K562 (cell line): ENCODE data around the gene MMD2. TPM values are rescaled to one million over a fixed set of nuclear protein-coding genes. Genes with fewer than 3 reads are reported as not detected.

Source experiments
- DACH1 ChIP-seq: fragments of 450-650 bp; IDR thresholded peaks from 2 replicates; pipeline ENCODE4 v1.6.1; 2018; ENCODE audit not compliant: partially characterized antibody
- HIVEP1 ChIP-seq: fragments of 250-450 bp; sonication (Bioruptor Pico); IDR thresholded peaks from 2 replicates; pipeline ENCODE4 v1.4.0; 2020; ENCODE audit warnings: mild to moderate bottlenecking
- MTA2 ChIP-seq: fragments of 450-650 bp; IDR thresholded peaks from 2 replicates; pipeline ENCODE4 v1.6.1; 2016; ENCODE audit warnings: low read depth
- PHB ChIP-seq: fragments of 250-450 bp; sonication (Bioruptor Pico); IDR thresholded peaks from 2 replicates; pipeline ENCODE4 v1.5.0; 2021
- SPI1 ChIP-seq: IDR thresholded peaks from 2 replicates; pipeline ENCODE4 v1.6.1; 2011; ENCODE audit warnings: low read depth, low read length, control low read depth, borderline replicate concordance
- TCF7 ChIP-seq: sonication (generic); IDR thresholded peaks from 2 replicates; pipeline ENCODE4 v1.6.1; 2016; ENCODE audit warnings: antibody characterized with exemption, borderline replicate concordance
- ZFP36 ChIP-seq: fragments of 150-350 bp; IDR thresholded peaks from 2 replicates; pipeline ENCODE4 v1.6.1; 2018; ENCODE audit warnings: low read length, low read depth; ENCODE audit not compliant: partially characterized antibody
- ZNF232 ChIP-seq: sonication (generic); formaldehyde crosslinking; IDR thresholded peaks from 2 replicates; pipeline ENCODE4 v1.8.0; 2022; ENCODE audit warnings: mild to moderate bottlenecking, missing genetic modification reagents
- ZNF274 ChIP-seq: IDR thresholded peaks from 2 replicates; pipeline ENCODE4 v1.6.1; 2011; ENCODE audit warnings: low read depth, mild to moderate bottlenecking, low read length, moderate library complexity, borderline replicate concordance
- ZNF644 ChIP-seq: fragments of 200-800 bp; sonication (Bioruptor generic); IDR thresholded peaks from 2 replicates; pipeline ENCODE4 v1.6.1; 2016; ENCODE audit warnings: low read depth, missing genetic modification characterization, missing compliant biosample characterization
- ZNF785 ChIP-seq: fragments of 250-450 bp; sonication (Bioruptor Pico); IDR thresholded peaks from 2 replicates; pipeline ENCODE4 v1.4.0; 2020; ENCODE audit warnings: mild to moderate bottlenecking
- ZNF79 ChIP-seq: fragments of 250-450 bp; sonication (Bioruptor Pico); IDR thresholded peaks from 2 replicates; pipeline ENCODE4 v1.4.0; 2020; ENCODE audit warnings: low read depth, mild to moderate bottlenecking, moderate library complexity
- polyA plus RNA-seq, 8 experiments: library from polyadenylated mRNA; depleted of rRNA in 4 of 8; stranded (reverse) in 5 of 8; unstranded in 3 of 8; fragments of >200 nt; fragmentation: Nextera tagmentation in 2 of 8; fragmentation: Illumina TruSeq in 1 of 8; extraction: Ambion mirVana in 2 of 8; extraction: Trizol in 1 of 8; gene quantifications; 2 replicates each; pipeline versions ENCODE4 v1.2.1 to v1.2.3, GENCODE V29; 2011 to 2014; ENCODE audit warnings: inconsistent platforms in 1 of 8, missing spikeins in 1 of 8
- total RNA-seq, 7 experiments: library from RNA; depleted of rRNA in 6 of 7; stranded (reverse); fragments of >200 nt in 6 of 7; fragmentation: Illumina TruSeq in 2 of 7; extraction: Trizol in 2 of 7; gene quantifications; 2 replicates each; pipeline versions ENCODE4 v1.2.1 to v1.2.3, GENCODE V29; 2011 to 2021; ENCODE audit warnings: low replicate concordance in 1 of 7
- TF ChIP-seq, protein P1 (sequence below), 2 experiments: fragments of 450-650 bp; IDR thresholded peaks; 2 replicates each; pipeline ENCODE4 v1.6.1; 2018; ENCODE audit warnings: mild to moderate bottlenecking in 2 of 2, low read depth in 1 of 2; ENCODE audit not compliant: partially characterized antibody in 2 of 2
- TF ChIP-seq, protein P2 (sequence below): fragments of 250-450 bp; sonication (Bioruptor Pico); IDR thresholded peaks from 2 replicates; pipeline ENCODE4 v1.8.0; 2021; ENCODE audit warnings: borderline replicate concordance, mild to moderate bottlenecking, moderate library complexity; ENCODE audit not compliant: poor library complexity, severe bottlenecking
- TF ChIP-seq, protein P3 (sequence below): sonication (generic); formaldehyde crosslinking; IDR thresholded peaks from 2 replicates; pipeline ENCODE4 v1.8.0; 2022; ENCODE audit warnings: missing genetic modification reagents, mild to moderate bottlenecking, borderline replicate concordance
- TF ChIP-seq, protein P4 (sequence below): sonication (generic); formaldehyde crosslinking; IDR thresholded peaks from 2 replicates; pipeline ENCODE4 v1.8.0; 2022; ENCODE audit warnings: mild to moderate bottlenecking, missing genetic modification reagents, borderline replicate concordance
- TF ChIP-seq, protein P5 (sequence below): fragments of 450-650 bp; IDR thresholded peaks from 2 replicates; pipeline ENCODE4 v1.6.1; 2016; ENCODE audit warnings: borderline replicate concordance

Gene MMD2
- total and polyA plus RNA-seq, 9 of the 15 experiments (the other 6 are each of a cell fraction or from before 2014, with no cell fraction given): not detected

DNA sequence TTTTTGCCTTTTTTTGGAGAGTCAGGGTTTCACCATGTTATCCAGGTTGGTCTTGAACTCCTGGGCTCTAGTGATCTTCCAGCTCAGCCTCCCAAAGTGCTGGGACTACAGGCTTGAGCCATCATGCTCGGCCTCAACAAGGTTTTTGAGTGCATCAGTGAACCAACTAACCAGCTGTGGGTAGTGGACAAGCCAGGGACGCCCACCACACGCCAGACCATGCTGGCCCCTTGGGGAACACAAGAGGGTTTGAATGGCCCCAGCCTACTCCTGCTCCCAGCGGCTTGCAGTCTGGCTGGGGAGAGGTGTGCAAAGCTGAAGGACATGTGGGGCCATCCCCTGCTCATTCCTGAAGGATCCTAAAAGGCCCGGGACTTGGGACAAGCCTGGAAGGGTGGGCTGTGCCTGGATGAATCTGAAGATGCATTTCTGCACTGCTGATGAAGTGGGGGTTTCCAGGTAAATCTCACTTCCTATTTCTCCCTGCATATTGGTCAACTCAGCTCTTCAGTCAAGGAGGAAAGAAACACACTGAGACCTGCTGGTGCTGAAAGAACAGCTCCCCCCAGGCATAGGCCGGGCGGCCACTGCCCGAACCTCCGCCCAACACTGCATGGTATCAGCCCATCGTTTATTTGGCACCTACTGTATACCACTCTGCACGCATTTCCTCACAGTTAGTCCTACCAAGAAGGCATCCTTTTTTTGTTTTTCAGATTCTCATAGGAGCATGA, 6.9 kb downstream of the MMD2 start (continued):
- TF ChIP-seq, protein P1, sequence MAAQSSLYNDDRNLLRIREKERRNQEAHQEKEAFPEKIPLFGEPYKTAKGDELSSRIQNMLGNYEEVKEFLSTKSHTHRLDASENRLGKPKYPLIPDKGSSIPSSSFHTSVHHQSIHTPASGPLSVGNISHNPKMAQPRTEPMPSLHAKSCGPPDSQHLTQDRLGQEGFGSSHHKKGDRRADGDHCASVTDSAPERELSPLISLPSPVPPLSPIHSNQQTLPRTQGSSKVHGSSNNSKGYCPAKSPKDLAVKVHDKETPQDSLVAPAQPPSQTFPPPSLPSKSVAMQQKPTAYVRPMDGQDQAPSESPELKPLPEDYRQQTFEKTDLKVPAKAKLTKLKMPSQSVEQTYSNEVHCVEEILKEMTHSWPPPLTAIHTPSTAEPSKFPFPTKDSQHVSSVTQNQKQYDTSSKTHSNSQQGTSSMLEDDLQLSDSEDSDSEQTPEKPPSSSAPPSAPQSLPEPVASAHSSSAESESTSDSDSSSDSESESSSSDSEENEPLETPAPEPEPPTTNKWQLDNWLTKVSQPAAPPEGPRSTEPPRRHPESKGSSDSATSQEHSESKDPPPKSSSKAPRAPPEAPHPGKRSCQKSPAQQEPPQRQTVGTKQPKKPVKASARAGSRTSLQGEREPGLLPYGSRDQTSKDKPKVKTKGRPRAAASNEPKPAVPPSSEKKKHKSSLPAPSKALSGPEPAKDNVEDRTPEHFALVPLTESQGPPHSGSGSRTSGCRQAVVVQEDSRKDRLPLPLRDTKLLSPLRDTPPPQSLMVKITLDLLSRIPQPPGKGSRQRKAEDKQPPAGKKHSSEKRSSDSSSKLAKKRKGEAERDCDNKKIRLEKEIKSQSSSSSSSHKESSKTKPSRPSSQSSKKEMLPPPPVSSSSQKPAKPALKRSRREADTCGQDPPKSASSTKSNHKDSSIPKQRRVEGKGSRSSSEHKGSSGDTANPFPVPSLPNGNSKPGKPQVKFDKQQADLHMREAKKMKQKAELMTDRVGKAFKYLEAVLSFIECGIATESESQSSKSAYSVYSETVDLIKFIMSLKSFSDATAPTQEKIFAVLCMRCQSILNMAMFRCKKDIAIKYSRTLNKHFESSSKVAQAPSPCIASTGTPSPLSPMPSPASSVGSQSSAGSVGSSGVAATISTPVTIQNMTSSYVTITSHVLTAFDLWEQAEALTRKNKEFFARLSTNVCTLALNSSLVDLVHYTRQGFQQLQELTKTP (IDR thresholded peaks at IDR 0.05; ENCODE audit: low read depth in 1 of 2, partially characterized antibody in 2 of 2): peak in 1 of 2 experiments; percentile 25
- TF ChIP-seq, protein P2, sequence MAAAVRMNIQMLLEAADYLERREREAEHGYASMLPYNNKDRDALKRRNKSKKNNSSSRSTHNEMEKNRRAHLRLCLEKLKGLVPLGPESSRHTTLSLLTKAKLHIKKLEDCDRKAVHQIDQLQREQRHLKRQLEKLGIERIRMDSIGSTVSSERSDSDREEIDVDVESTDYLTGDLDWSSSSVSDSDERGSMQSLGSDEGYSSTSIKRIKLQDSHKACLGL (CRISPR knock-in tag): no peak
- TF ChIP-seq MTA2 (no peak), SPI1 (peak; percentile 47; the same call in 1 of the 2 replicates), HIVEP1 (CRISPR knock-in tag) (no peak), ZNF232 (CRISPR knock-in tag) (no peak), ZNF274 (no peak), PHB (CRISPR knock-in tag) (no peak), ZFP36 (peak; percentile 46), ZNF785 (CRISPR knock-in tag) (no peak), ZNF79 (CRISPR knock-in tag) (no peak), TCF7 (no peak), DACH1 (no peak), ZNF644 (0 out of 2 replicates have a peak, but pooled peaks have one; percentile 37)
- TF ChIP-seq, protein P3, sequence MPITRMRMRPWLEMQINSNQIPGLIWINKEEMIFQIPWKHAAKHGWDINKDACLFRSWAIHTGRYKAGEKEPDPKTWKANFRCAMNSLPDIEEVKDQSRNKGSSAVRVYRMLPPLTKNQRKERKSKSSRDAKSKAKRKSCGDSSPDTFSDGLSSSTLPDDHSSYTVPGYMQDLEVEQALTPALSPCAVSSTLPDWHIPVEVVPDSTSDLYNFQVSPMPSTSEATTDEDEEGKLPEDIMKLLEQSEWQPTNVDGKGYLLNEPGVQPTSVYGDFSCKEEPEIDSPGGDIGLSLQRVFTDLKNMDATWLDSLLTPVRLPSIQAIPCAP: no peak
- TF ChIP-seq, protein P4, sequence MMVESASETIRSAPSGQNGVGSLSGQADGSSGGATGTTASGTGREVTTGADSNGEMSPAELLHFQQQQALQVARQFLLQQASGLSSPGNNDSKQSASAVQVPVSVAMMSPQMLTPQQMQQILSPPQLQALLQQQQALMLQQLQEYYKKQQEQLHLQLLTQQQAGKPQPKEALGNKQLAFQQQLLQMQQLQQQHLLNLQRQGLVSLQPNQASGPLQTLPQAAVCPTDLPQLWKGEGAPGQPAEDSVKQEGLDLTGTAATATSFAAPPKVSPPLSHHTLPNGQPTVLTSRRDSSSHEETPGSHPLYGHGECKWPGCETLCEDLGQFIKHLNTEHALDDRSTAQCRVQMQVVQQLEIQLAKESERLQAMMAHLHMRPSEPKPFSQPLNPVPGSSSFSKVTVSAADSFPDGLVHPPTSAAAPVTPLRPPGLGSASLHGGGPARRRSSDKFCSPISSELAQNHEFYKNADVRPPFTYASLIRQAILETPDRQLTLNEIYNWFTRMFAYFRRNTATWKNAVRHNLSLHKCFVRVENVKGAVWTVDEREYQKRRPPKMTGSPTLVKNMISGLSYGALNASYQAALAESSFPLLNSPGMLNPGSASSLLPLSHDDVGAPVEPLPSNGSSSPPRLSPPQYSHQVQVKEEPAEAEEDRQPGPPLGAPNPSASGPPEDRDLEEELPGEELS (CRISPR knock-in tag): no peak
- TF ChIP-seq, protein P5, sequence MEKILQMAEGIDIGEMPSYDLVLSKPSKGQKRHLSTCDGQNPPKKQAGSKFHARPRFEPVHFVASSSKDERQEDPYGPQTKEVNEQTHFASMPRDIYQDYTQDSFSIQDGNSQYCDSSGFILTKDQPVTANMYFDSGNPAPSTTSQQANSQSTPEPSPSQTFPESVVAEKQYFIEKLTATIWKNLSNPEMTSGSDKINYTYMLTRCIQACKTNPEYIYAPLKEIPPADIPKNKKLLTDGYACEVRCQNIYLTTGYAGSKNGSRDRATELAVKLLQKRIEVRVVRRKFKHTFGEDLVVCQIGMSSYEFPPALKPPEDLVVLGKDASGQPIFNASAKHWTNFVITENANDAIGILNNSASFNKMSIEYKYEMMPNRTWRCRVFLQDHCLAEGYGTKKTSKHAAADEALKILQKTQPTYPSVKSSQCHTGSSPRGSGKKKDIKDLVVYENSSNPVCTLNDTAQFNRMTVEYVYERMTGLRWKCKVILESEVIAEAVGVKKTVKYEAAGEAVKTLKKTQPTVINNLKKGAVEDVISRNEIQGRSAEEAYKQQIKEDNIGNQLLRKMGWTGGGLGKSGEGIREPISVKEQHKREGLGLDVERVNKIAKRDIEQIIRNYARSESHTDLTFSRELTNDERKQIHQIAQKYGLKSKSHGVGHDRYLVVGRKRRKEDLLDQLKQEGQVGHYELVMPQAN: no peak
